Small intestine (tissue), 7 donors: ENCODE data around the gene RNASE13. TPM values are rescaled to one million over a fixed set of nuclear protein-coding genes. Genes with fewer than 3 reads are reported as not detected.
"Not testable (repeated sequence)": the region's sequence is repeated elsewhere in the genome, so short reads cannot be mapped to it uniquely, and the experiment has no call there.

ENCODE experiments used
- DNase-seq, 2 donors: peaks; one replicate each; pipeline versions ENCODE4 v3.0.0 to v3.0.0-alpha.2; 2013
- FAIRE-seq: peaks from 2 replicates; lab custom pipeline; 2012; peaks lifted over from hg19 to GRCh38; lab: Jason Lieb, UNC
- H3K27ac ChIP-seq, 3 donors: one replicate each; pipeline ENCODE4 v1.5.1; 2013; ENCODE audit warnings: low read length in 2 of 3, mild to moderate bottlenecking in 2 of 3, control low read depth in 1 of 3, inconsistent platforms in 1 of 3, low read depth in 1 of 3, moderate library complexity in 1 of 3
- H3K27me3 ChIP-seq, 3 donors: one replicate each; pipeline ENCODE4 v1.6.1; 2013; ENCODE audit warnings: low read length in 3 of 3, inconsistent platforms in 1 of 3; ENCODE audit not compliant: control insufficient read depth in 3 of 3, insufficient read depth in 3 of 3
- H3K36me3 ChIP-seq, 3 donors: one replicate each; pipeline ENCODE4 v1.6.1; 2013; ENCODE audit warnings: low read length in 3 of 3, inconsistent platforms in 1 of 3, low read depth in 1 of 3, mild to moderate bottlenecking in 1 of 3, moderate library complexity in 1 of 3; ENCODE audit not compliant: control insufficient read depth in 3 of 3, insufficient read depth in 2 of 3
- H3K4me1 ChIP-seq, 3 donors: one replicate each; pipeline ENCODE4 v1.6.1; 2013; ENCODE audit warnings: low read length in 2 of 3, inconsistent platforms in 1 of 3, low read depth in 1 of 3, mild to moderate bottlenecking in 1 of 3, moderate library complexity in 1 of 3; ENCODE audit not compliant: control insufficient read depth in 3 of 3, insufficient read depth in 2 of 3
- H3K4me3 ChIP-seq, 3 donors: one replicate each; pipeline ENCODE4 v1.5.1; 2013; ENCODE audit warnings: low read length in 3 of 3, control low read depth in 1 of 3, inconsistent platforms in 1 of 3, low read depth in 1 of 3, mild to moderate bottlenecking in 1 of 3, moderate library complexity in 1 of 3
- H3K9me3 ChIP-seq, 2 donors: one replicate each; pipeline ENCODE4 v1.6.1; 2013; ENCODE audit warnings: low read depth in 1 of 2, low read length in 1 of 2; ENCODE audit not compliant: control insufficient read depth in 2 of 2, insufficient read depth in 1 of 2
- WGBS, 3 donors: extraction: QIAGEN DNeasy Blood & Tissue Kit; methylation state at CpG; one replicate each; pipeline ENCODE4 v1.1.7; 2013; 5-methylcytosine and 5-hydroxymethylcytosine counted together
- polyA plus RNA-seq, 4 donors: library from polyadenylated mRNA; stranded (reverse) in 3 of 4; unstranded in 1 of 4; fragments of 200-250 nt in 3 of 4; fragments of 120-200 nt in 1 of 4; gene quantifications; one replicate each; pipeline versions ENCODE4 v1.2.1 to v1.2.3, GENCODE V29; 2013
- donor health status: healthy with polysubstance abuse.
- donor health status: control.
- donor health status: control.
- donor health status: Bipolar disorder and iron deficiency.
- donor health status: healthy.

Gene RNASE13
- polyA plus RNA-seq, 4 donors, result 0.04 TPM; not detected in 3

- Histone ChIP-seq H3K27ac (no peak within 1 kb of the TSS), H3K4me3 (no peak within 1 kb of the TSS), H3K4me1 (peaks cover 0 to 33% (median 5%) of the 10 kb centered on the region in 3 donors), H3K36me3 (no peaks in the 10 kb centered on the region), H3K27me3 (no peaks in the 10 kb centered on the region), H3K9me3 (no peaks in the 10 kb centered on the region)
- no peak for FAIRE-seq
- 68 to 79% (median 78%) methylated on average over 11 of the region's 11 CpGs for WGBS, 3 donors
- DNase-seq, result no peak
Observed at GRCh38 chr14:21041676-21042433, 7.2 kb upstream of the RNASE13 start, which contains the start of gene RNASE7. TSS of gene RNASE7 (plus strand) at chr14:21042362. CDS start at chr14:21042993, 631 bp downstream.

GRCh38 chr14:21040941-21041340 is 6.3 kb upstream of the RNASE13 start:
- H3K27me3 ChIP-seq, H3K4me3 ChIP-seq, FAIRE-seq, H3K36me3 ChIP-seq, DNase-seq, H3K27ac ChIP-seq, H3K9me3 ChIP-seq: not testable (repeated sequence)
- WGBS, 3 donors, result 73 to 83% (median 76%) methylated on average over 3 of the region's 3 CpGs
- peaks cover 0 to 37% (median 5%) of the 10 kb centered on the region in 3 donors for H3K4me1 ChIP-seq

- peaks cover 0 to 37% (median 5%) of the 10 kb centered on the region in 3 donors for H3K4me1 ChIP-seq
- H3K36me3 ChIP-seq, result no peaks in the 10 kb centered on the region
- no peaks in the 10 kb centered on the region for H3K27me3 ChIP-seq
- no peaks in the 10 kb centered on the region for H3K9me3 ChIP-seq
- FAIRE-seq (no peak), DNase-seq (no peak)
- H3K4me3 ChIP-seq, result no peak overlapping the region
- 75 to 80% (median 77%) methylated on average over 8 of the region's 8 CpGs for WGBS, 3 donors
- no peak overlapping the region for H3K27ac ChIP-seq
Observed at GRCh38 chr14:21040370-21040925, 5.8 kb upstream of the RNASE13 start.

GRCh38 chr14:21039585-21040369 is 5.2 kb upstream of the RNASE13 start:
- 44 to 50% (median 45%) methylated on average over 8 of the region's 8 CpGs for WGBS, 3 donors
- peak; percentile 68 to 78 for DNase-seq
- H3K27ac ChIP-seq, result peak overlapping the region in 2 of 3 donors; percentile 30 to 69
- H3K4me3 ChIP-seq, result no peak overlapping the region
- H3K4me1 ChIP-seq, result peaks cover 0 to 37% (median 5%) of the 10 kb centered on the region in 3 donors
- FAIRE-seq, result no peak
- H3K36me3 ChIP-seq, result no peaks in the 10 kb centered on the region
- H3K27me3 ChIP-seq, result no peaks in the 10 kb centered on the region
- no peaks in the 10 kb centered on the region for H3K9me3 ChIP-seq

GRCh38 chr14:21038441-21039422 is 4.1 kb upstream of the RNASE13 start:
- FAIRE-seq, result no peak
- 12 to 25% (median 20%) methylated on average over 10 of the region's 10 CpGs for WGBS, 3 donors
- peak overlapping the region in 2 of 3 donors; percentile 30 to 69 for H3K27ac ChIP-seq
- DNase-seq, result peak; percentile 69 to 76
- no peak overlapping the region for H3K4me3 ChIP-seq
- no peaks in the 10 kb centered on the region for H3K36me3 ChIP-seq
- H3K4me1 ChIP-seq, result peaks cover 0 to 34% (median 5%) of the 10 kb centered on the region in 3 donors
- no peaks in the 10 kb centered on the region for H3K9me3 ChIP-seq
- no peaks in the 10 kb centered on the region for H3K27me3 ChIP-seq

- Histone ChIP-seq H3K27me3 (no peaks in the 10 kb centered on the region), H3K4me3 (no peak overlapping the region), H3K4me1 (peaks cover 0 to 29% (median 0%) of the 10 kb centered on the region in 3 donors), H3K9me3 (no peaks in the 10 kb centered on the region), H3K27ac (no peak overlapping the region), H3K36me3 (no peaks in the 10 kb centered on the region)
- DNase-seq (no peak), FAIRE-seq (no peak)
- 84 to 92% (median 89%) methylated on average over 3 of the region's 3 CpGs for WGBS, 3 donors
Observed at GRCh38 chr14:21037156-21037555, 2.5 kb upstream of the RNASE13 start.

GRCh38 chr14:21036751-21037150 is 2.1 kb upstream of the RNASE13 start:
- WGBS, 3 donors, result 89 to 95% (median 91%) methylated on average over 7 of the region's 7 CpGs
- Histone ChIP-seq H3K4me1 (peaks cover 0 to 29% (median 0%) of the 10 kb centered on the region in 3 donors), H3K4me3 (no peak overlapping the region), H3K9me3 (no peaks in the 10 kb centered on the region), H3K36me3 (no peaks in the 10 kb centered on the region), H3K27me3 (no peaks in the 10 kb centered on the region), H3K27ac (no peak overlapping the region)
- no peak for DNase-seq
- no peak for FAIRE-seq
